ENCODE results near the gene SND1.

Gene SND1

GRCh38 chr7:127905491-127906330 is 253.7 kb downstream of the SND1 start:
- DNase-seq (ENCODE audit: low read depth in 2 of 2), result no peak

GRCh38 chr7:127907110-127908040 is 255.4 kb downstream of the SND1 start:
- no peak for DNase-seq (ENCODE audit: low read depth in 2 of 2)

- DNase-seq (ENCODE audit: low read depth in 2 of 2), result no peak
These were observed 256.6 kb downstream of the SND1 start for GRCh38 chr7:127908430-127909258.

GRCh38 chr7:127909424-127910152 is 257.6 kb downstream of the SND1 start:
- no peak for DNase-seq (ENCODE audit: low read depth in 2 of 2)

GRCh38 chr7:127910670-127911069 is 258.7 kb downstream of the SND1 start:
- DNase-seq (ENCODE audit: low read depth in 2 of 2), result no peak

GRCh38 chr7:127911968-127912511 is 260.0 kb downstream of the SND1 start:
- DNase-seq (ENCODE audit: low read depth in 2 of 2), result no peak

- DNase-seq (ENCODE audit: low read depth in 2 of 2), result no peak
These were observed 260.9 kb downstream of the SND1 start for GRCh38 chr7:127912901-127913300.

- no peak for DNase-seq (ENCODE audit: low read depth in 2 of 2)
These were observed 261.7 kb downstream of the SND1 start for GRCh38 chr7:127913686-127914085.

GRCh38 chr7:127914693-127915092 is 262.7 kb downstream of the SND1 start:
- no peak for DNase-seq (ENCODE audit: low read depth in 2 of 2)

- DNase-seq (ENCODE audit: low read depth in 2 of 2), result no peak
These were observed 264.7 kb downstream of the SND1 start for GRCh38 chr7:127916735-127917134.

GRCh38 chr7:127918130-127918529 is 266.1 kb downstream of the SND1 start:
- no peak for DNase-seq (ENCODE audit: low read depth in 2 of 2)

- DNase-seq (ENCODE audit: low read depth in 2 of 2), result no peak
These were observed 268.9 kb downstream of the SND1 start for GRCh38 chr7:127920787-127921438.

- no peak for DNase-seq (ENCODE audit: low read depth in 2 of 2)
These were observed 270.7 kb downstream of the SND1 start for GRCh38 chr7:127922656-127923055.

GRCh38 chr7:127924874-127925273 is 272.9 kb downstream of the SND1 start:
- DNase-seq (ENCODE audit: low read depth in 2 of 2), result no peak

- DNase-seq (ENCODE audit: low read depth in 2 of 2), result no peak
These were observed 275.3 kb downstream of the SND1 start for GRCh38 chr7:127927348-127927696.

GRCh38 chr7:127928222-127928621 is 276.2 kb downstream of the SND1 start:
- DNase-seq (ENCODE audit: low read depth in 2 of 2), result no peak

GRCh38 chr7:127928852-127929251 is 276.9 kb downstream of the SND1 start:
- no peak for DNase-seq (ENCODE audit: low read depth in 2 of 2)

- DNase-seq (ENCODE audit: low read depth in 2 of 2), result no peak
These were observed 278.6 kb downstream of the SND1 start for GRCh38 chr7:127930341-127931328.

- no peak for DNase-seq (ENCODE audit: low read depth in 2 of 2)
These were observed 280.1 kb downstream of the SND1 start for GRCh38 chr7:127932076-127932475.

All from activated CD8-positive, alpha-beta memory T cell treated with anti-CD3 and anti-CD28 coated beads for 4 hours (primary cell).